Measurements from ENCODE around the gene CC2D2A. TPM values are rescaled to one million over a fixed set of nuclear protein-coding genes. Genes with fewer than 3 reads are reported as not detected.

The CC2D2A gene
- total and polyA plus RNA-seq, 4 donors: 9.2 to 63.7 (median 24.8) TPM

DNA sequence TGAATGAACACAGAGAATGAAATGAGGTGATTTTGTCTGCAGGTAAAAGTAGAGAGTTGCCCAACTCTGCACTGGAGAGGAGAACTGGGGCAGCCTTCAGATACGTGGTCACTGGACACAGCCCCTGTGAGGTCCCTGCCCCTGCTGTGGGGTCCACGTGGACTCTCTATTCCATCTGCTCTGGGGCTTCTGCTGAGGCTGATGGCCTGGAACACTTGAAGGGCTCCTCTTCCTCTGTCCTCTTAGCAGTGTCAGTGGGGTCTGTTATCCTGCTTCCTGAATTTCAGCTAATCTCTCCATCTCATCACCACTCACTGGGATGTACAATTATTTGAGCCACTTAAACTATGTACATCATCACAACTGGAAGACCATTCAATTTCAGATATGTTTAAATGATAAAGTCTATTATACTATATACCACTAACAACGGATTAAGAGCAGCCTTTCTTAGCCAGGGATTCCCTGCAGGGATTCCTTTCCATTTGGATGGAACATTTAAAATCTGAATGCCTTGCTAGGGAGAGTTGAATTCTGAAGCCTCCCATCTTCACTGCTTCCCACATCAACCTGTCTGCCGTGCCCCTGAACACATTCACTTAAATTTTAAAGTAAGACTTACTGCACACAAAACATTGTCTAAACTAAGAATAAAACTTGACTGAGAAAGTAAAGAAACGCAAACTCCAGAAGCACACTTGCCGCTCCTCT is 74.0 kb downstream of the CC2D2A start:
- H3K4me3 ChIP-seq: no peak overlapping the region
- H3K4me1 ChIP-seq (ENCODE audit: control insufficient read depth in 5 of 5, insufficient read depth in 5 of 5, low read length in 5 of 5): no peaks in the 10 kb centered on the region
- H3K9ac ChIP-seq (ENCODE audit: insufficient read depth in 1 of 2, low read length in 2 of 2): no peak overlapping the region
- no peaks in the 10 kb centered on the region for H3K9me3 ChIP-seq (ENCODE audit: control insufficient read depth in 4 of 4, insufficient read depth in 3 of 4, low read length in 3 of 4)
- H3K36me3 ChIP-seq (ENCODE audit: control insufficient read depth in 4 of 4, insufficient read depth in 4 of 4, low read length in 4 of 4): peaks cover 0 to 31% (median 8%) of the 10 kb centered on the region in 4 donors
- ATAC-seq (ENCODE audit: insufficient read depth, low FRiP score): no peak
- TF ChIP-seq, protein P1, sequence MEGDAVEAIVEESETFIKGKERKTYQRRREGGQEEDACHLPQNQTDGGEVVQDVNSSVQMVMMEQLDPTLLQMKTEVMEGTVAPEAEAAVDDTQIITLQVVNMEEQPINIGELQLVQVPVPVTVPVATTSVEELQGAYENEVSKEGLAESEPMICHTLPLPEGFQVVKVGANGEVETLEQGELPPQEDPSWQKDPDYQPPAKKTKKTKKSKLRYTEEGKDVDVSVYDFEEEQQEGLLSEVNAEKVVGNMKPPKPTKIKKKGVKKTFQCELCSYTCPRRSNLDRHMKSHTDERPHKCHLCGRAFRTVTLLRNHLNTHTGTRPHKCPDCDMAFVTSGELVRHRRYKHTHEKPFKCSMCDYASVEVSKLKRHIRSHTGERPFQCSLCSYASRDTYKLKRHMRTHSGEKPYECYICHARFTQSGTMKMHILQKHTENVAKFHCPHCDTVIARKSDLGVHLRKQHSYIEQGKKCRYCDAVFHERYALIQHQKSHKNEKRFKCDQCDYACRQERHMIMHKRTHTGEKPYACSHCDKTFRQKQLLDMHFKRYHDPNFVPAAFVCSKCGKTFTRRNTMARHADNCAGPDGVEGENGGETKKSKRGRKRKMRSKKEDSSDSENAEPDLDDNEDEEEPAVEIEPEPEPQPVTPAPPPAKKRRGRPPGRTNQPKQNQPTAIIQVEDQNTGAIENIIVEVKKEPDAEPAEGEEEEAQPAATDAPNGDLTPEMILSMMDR (IDR thresholded peaks at IDR 0.05; ENCODE audit: control extremely low read depth, extremely low read depth): no peak
- 85 to 91% methylated on average over 6 of the region's 6 CpGs for WGBS, 2 donors
- H3K27me3 ChIP-seq (ENCODE audit: control insufficient read depth in 3 of 3, insufficient read depth in 3 of 3, low read length in 2 of 3): no peaks in the 10 kb centered on the region
- H3K27ac ChIP-seq (ENCODE audit: low read depth in 1 of 2, low read length in 1 of 2): no peak overlapping the region
- no peak for DNase-seq

- DNase-seq (no peak), ATAC-seq (ENCODE audit: insufficient read depth, low FRiP score) (no peak)
- TF ChIP-seq, protein P1 (IDR thresholded peaks at IDR 0.05; ENCODE audit: control extremely low read depth, extremely low read depth): no peak
- Histone ChIP-seq H3K4me3 (no peak overlapping the region), H3K9me3 (ENCODE audit: control insufficient read depth in 4 of 4, insufficient read depth in 3 of 4, low read length in 3 of 4) (no peaks in the 10 kb centered on the region), H3K9ac (ENCODE audit: insufficient read depth in 1 of 2, low read length in 2 of 2) (no peak overlapping the region), H3K36me3 (ENCODE audit: control insufficient read depth in 4 of 4, insufficient read depth in 4 of 4, low read length in 4 of 4) (peaks cover 0 to 28% (median 7%) of the 10 kb centered on the region in 4 donors), H3K27ac (ENCODE audit: low read depth in 1 of 2, low read length in 1 of 2) (no peak overlapping the region), H3K4me1 (ENCODE audit: control insufficient read depth in 5 of 5, insufficient read depth in 5 of 5, low read length in 5 of 5) (no peaks in the 10 kb centered on the region), H3K27me3 (ENCODE audit: control insufficient read depth in 3 of 3, insufficient read depth in 3 of 3, low read length in 2 of 3) (no peaks in the 10 kb centered on the region)
- 60 to 69% methylated on average over 1 of the region's 1 CpG for WGBS, 2 donors
Measured at GRCh38 chr4:15544248-15544729, 74.6 kb downstream of the CC2D2A start.

DNA sequence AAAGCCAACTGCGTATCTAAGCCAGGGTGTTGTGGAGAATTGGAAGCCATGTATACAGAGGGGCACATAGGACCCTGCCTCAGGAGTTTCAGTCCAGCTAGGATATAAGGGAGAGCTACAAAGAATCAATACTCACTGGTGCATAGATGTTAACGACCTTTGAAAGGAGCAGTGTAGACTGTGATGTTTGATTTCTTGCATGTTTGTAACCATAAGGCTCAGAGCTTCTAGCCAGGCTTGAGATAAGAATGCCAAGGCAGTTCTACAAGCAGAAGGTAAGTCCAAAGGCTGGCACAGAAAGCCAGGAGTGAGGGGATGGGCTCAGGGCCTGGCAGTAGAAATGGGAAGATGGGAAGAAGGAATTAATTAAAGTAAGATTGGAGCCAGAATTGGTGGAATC is 75.7 kb downstream of the CC2D2A start:
- TF ChIP-seq, protein P1 (IDR thresholded peaks at IDR 0.05; ENCODE audit: control extremely low read depth, extremely low read depth): no peak
- H3K4me1 ChIP-seq (ENCODE audit: control insufficient read depth in 5 of 5, insufficient read depth in 5 of 5, low read length in 5 of 5): no peaks in the 10 kb centered on the region
- H3K27ac ChIP-seq (ENCODE audit: low read depth in 1 of 2, low read length in 1 of 2): no peak overlapping the region
- 92 to 99% methylated on average over 2 of the region's 2 CpGs for WGBS, 2 donors
- no peaks in the 10 kb centered on the region for H3K9me3 ChIP-seq (ENCODE audit: control insufficient read depth in 4 of 4, insufficient read depth in 3 of 4, low read length in 3 of 4)
- DNase-seq: no peak
- peaks cover 0 to 26% (median 7%) of the 10 kb centered on the region in 4 donors for H3K36me3 ChIP-seq (ENCODE audit: control insufficient read depth in 4 of 4, insufficient read depth in 4 of 4, low read length in 4 of 4)
- H3K4me3 ChIP-seq: no peak overlapping the region
- no peak for ATAC-seq (ENCODE audit: insufficient read depth, low FRiP score)
- H3K27me3 ChIP-seq (ENCODE audit: control insufficient read depth in 3 of 3, insufficient read depth in 3 of 3, low read length in 2 of 3): no peaks in the 10 kb centered on the region
- H3K9ac ChIP-seq (ENCODE audit: insufficient read depth in 1 of 2, low read length in 2 of 2): no peak overlapping the region

Data from lung (tissue), 12 donors.